Caco-2 (cell line): Measurements from ENCODE around the gene CEP112. TPM values are rescaled to one million over a fixed set of nuclear protein-coding genes. Genes with fewer than 3 reads are reported as not detected.

ENCODE experiments used
- BruUV-seq: library from RNA; stranded (reverse); fragments of 400-500 nt; replicated peaks from 2 replicates; lab custom pipeline; 2021; lab: Mats Ljungman, UMichigan
- CTCF ChIA-PET: fragments of 300-600 bp; sonication (Branson Sonifier 250); formaldehyde crosslinking; loops from one replicate; lab custom pipeline; 2022; ENCODE audit warnings: antibody characterized with exemption; lab: Charles Lee
- POLR2A ChIA-PET: fragments of 300-600 bp; sonication (Branson Sonifier 250); formaldehyde crosslinking; loops from one replicate; lab custom pipeline; 2022; ENCODE audit warnings: antibody characterized with exemption; lab: Charles Lee
- DNase-seq, 2 experiments: peaks; one replicate each; pipeline versions ENCODE4 v3.0.0 to v3.0.0-alpha.2; 2020 to 2022
- H3K27me3 ChIP-seq: replicated peaks from 2 replicates; pipeline ENCODE4 v1.6.0; 2011; ENCODE audit warnings: low read length; ENCODE audit not compliant: control insufficient read depth, insufficient read depth
- H3K36me3 ChIP-seq: 2 replicates; pipeline ENCODE4 v1.5.1; 2011; ENCODE audit warnings: low read length; ENCODE audit not compliant: control insufficient read depth, insufficient read depth
- H3K4me1 ChIP-seq: fragments of 250-450 bp; sonication (Bioruptor Pico); 2 replicates; pipeline ENCODE4 v1.5.1; 2020; ENCODE audit warnings: mild to moderate bottlenecking
- H3K4me3 ChIP-seq: 2 replicates; pipeline ENCODE4 v1.5.1; 2011; ENCODE audit warnings: low read depth, mild to moderate bottlenecking, control low read depth, low read length
- H3K9me3 ChIP-seq: fragments of 250-450 bp; sonication (Bioruptor Pico); 2 replicates; pipeline ENCODE4 v1.5.1; 2020; ENCODE audit warnings: mild to moderate bottlenecking, moderate library complexity
- H3K27ac Mint-ChIP-seq: one replicate; pipeline ENCODE4 v1.8.0; 2022; ENCODE audit warnings: mixed read lengths; ENCODE audit not compliant: unreplicated experiment
- H3K27me3 Mint-ChIP-seq: one replicate; pipeline ENCODE4 v1.8.0; 2022; ENCODE audit warnings: mixed read lengths; ENCODE audit not compliant: insufficient read depth, unreplicated experiment
- H3K36me3 Mint-ChIP-seq: one replicate; pipeline ENCODE4 v1.8.0; 2022; ENCODE audit warnings: mild to moderate bottlenecking, mixed read lengths; ENCODE audit not compliant: insufficient read depth, unreplicated experiment
- H3K4me1 Mint-ChIP-seq: one replicate; pipeline ENCODE4 v1.8.0; 2022; ENCODE audit warnings: low read depth, mixed read lengths; ENCODE audit not compliant: unreplicated experiment
- H3K4me3 Mint-ChIP-seq: one replicate; pipeline ENCODE4 v1.8.0; 2022; ENCODE audit warnings: mild to moderate bottlenecking, moderate library complexity, mixed read lengths; ENCODE audit not compliant: unreplicated experiment
- H3K9me3 Mint-ChIP-seq: one replicate; pipeline ENCODE4 v1.8.0; 2022; ENCODE audit warnings: mixed read lengths; ENCODE audit not compliant: unreplicated experiment
- intact Hi-C: fragments of 100-400 bp; cut with micrococcal nuclease; formaldehyde crosslinking; loops from one replicate; pipeline ENCODE4 v1.10.0; 2022; ENCODE audit not compliant: unreplicated experiment
- total RNA-seq: library from RNA; stranded (reverse); gene quantifications from 2 replicates; pipeline ENCODE4 v1.2.3, GENCODE V29; 2022
- TF ChIP-seq, protein P1 (sequence below), 2 experiments: fragments of 200-600 bp in 1 of 2; IDR thresholded peaks; 1 replicate in 1 of 2; 2 replicates in 1 of 2; pipeline versions ENCODE4 v1.5.1 to v1.8.0; 2011 to 2022; ENCODE audit warnings: antibody characterized with exemption in 1 of 2, control low read depth in 1 of 2, inconsistent platforms in 1 of 2, low read depth in 1 of 2, low read length in 1 of 2, mild to moderate bottlenecking in 1 of 2, moderate library complexity in 1 of 2; ENCODE audit not compliant: insufficient read depth in 1 of 2, severe bottlenecking in 1 of 2, unreplicated experiment in 1 of 2

The CEP112 gene
- total RNA-seq, 1 experiment from 2014 or later: 4.7 TPM

GRCh38 chr17:66230922-66231591 lies 39.1 kb upstream of the CEP112 start:
- H3K27ac Mint-ChIP-seq: no peak overlapping the region
- intact Hi-C loops: no loop called here
- CTCF ChIA-PET: no interaction called here
- Histone ChIP-seq H3K36me3 (no peaks in the 10 kb centered on the region), H3K9me3 (no peaks in the 10 kb centered on the region), H3K4me1 (peaks cover 34% of the 10 kb centered on the region), H3K27me3 (no peaks in the 10 kb centered on the region), H3K4me3 (no peak overlapping the region)
- no peaks in the 10 kb centered on the region for H3K27me3 Mint-ChIP-seq
- H3K4me1 Mint-ChIP-seq: peaks cover 35% of the 10 kb centered on the region
- TF ChIP-seq, protein P1, sequence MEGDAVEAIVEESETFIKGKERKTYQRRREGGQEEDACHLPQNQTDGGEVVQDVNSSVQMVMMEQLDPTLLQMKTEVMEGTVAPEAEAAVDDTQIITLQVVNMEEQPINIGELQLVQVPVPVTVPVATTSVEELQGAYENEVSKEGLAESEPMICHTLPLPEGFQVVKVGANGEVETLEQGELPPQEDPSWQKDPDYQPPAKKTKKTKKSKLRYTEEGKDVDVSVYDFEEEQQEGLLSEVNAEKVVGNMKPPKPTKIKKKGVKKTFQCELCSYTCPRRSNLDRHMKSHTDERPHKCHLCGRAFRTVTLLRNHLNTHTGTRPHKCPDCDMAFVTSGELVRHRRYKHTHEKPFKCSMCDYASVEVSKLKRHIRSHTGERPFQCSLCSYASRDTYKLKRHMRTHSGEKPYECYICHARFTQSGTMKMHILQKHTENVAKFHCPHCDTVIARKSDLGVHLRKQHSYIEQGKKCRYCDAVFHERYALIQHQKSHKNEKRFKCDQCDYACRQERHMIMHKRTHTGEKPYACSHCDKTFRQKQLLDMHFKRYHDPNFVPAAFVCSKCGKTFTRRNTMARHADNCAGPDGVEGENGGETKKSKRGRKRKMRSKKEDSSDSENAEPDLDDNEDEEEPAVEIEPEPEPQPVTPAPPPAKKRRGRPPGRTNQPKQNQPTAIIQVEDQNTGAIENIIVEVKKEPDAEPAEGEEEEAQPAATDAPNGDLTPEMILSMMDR (IDR thresholded peaks at IDR 0.05; ENCODE audit: insufficient read depth in 1 of 2, low read depth in 1 of 2, low read length in 1 of 2, severe bottlenecking in 1 of 2, unreplicated experiment in 1 of 2): no peak
- DNase-seq: no peak
- no TSS peak for BruUV-seq
- H3K36me3 Mint-ChIP-seq: peaks cover 6% of the 10 kb centered on the region
- POLR2A ChIA-PET: no interaction called here
- H3K4me3 Mint-ChIP-seq: no peak overlapping the region
- peaks cover 9% of the 10 kb centered on the region for H3K9me3 Mint-ChIP-seq

- BruUV-seq: no TSS peak
- Histone ChIP-seq H3K9me3 (no peaks in the 10 kb centered on the region), H3K36me3 (peaks cover 1% of the 10 kb centered on the region; the same call in 1 of the 2 replicates), H3K4me3 (no peak overlapping the region), H3K27me3 (no peaks in the 10 kb centered on the region), H3K4me1 (peaks cover 34% of the 10 kb centered on the region)
- intact Hi-C loops: no loop called here
- H3K4me1 Mint-ChIP-seq: peaks cover 35% of the 10 kb centered on the region
- TF ChIP-seq, protein P1 (IDR thresholded peaks at IDR 0.05; ENCODE audit: insufficient read depth in 1 of 2, low read depth in 1 of 2, low read length in 1 of 2, severe bottlenecking in 1 of 2, unreplicated experiment in 1 of 2): no peak
- no peak for DNase-seq
- ChIA-PET POLR2A (no interaction called here), CTCF (interaction anchor here (0.5 to 0.6 kb wide), 2 partner anchors 30 to 74 kb away, joined by 3 read pairs; no protein-coding TSS in a partner anchor)
- H3K9me3 Mint-ChIP-seq: peaks cover 9% of the 10 kb centered on the region
- H3K4me3 Mint-ChIP-seq: peak overlapping the region; percentile 50
- no peaks in the 10 kb centered on the region for H3K27me3 Mint-ChIP-seq
- H3K36me3 Mint-ChIP-seq: peaks cover 6% of the 10 kb centered on the region
- peak overlapping the region; percentile 10 for H3K27ac Mint-ChIP-seq
Measured at GRCh38 chr17:66229783-66230538, 38.0 kb upstream of the CEP112 start.

DNA sequence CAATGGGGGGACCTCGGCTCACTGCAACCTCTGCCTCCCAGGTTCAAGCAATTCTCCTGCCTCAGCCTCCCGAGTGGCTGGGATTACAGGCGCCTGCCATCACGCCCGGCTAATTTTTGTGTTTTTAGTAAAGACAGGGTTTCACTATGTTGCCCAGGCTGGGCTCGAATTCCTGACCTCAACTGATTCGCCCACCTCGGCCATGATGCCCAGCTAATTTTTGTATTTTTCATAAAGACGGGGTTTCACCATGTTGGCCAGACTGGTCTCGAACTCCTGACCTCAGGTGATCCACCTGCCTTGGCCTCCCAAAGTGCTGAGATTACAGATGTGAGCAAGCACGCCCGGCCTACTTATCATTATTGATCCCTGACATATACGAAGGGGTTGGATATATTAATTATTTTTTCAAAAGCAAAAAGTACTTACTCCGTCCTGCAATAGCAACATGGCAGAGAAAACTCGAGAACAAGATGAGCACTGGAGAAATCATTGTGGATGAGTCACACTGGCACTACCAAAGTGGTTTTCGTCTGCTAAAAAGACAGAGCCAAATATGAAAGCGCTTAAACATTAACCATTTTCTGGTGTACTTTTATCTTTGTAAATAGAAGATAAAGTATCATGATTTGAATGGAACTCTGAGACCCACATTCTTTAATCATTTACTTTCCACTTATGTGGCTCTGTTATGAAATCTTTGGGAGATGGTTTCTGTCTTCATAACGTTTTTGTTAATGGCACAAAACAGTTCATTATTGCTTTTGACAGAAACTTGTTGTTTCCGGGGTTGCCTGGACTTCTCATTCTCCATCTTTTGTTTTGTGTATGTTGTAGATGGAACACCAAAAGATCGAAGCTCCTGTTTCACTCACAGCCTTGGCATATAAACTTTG lies 37.2 kb upstream of the CEP112 start, which contains the start of gene APOH:
APOH (minus strand) TSS at position 529 of the 896 bp plus-strand sequence; CDS start at position 493, 36 bp downstream.
- TF ChIP-seq, protein P1 (IDR thresholded peaks at IDR 0.05; ENCODE audit: insufficient read depth in 1 of 2, low read depth in 1 of 2, low read length in 1 of 2, severe bottlenecking in 1 of 2, unreplicated experiment in 1 of 2): no peak
- H3K4me1 Mint-ChIP-seq: peaks cover 35% of the 10 kb centered on the region
- intact Hi-C loops: no loop called here
- H3K9me3 Mint-ChIP-seq: peaks cover 9% of the 10 kb centered on the region
- DNase-seq: peak; percentile 55 to 65
- Histone ChIP-seq H3K4me1 (peaks cover 34% of the 10 kb centered on the region), H3K9me3 (no peaks in the 10 kb centered on the region), H3K36me3 (peaks cover 1% of the 10 kb centered on the region; the same call in 1 of the 2 replicates), H3K4me3 (peak within 1 kb of the TSS; percentile 21; the same call in 1 of the 2 replicates), H3K27me3 (no peaks in the 10 kb centered on the region)
- POLR2A ChIA-PET: no interaction called here
- H3K36me3 Mint-ChIP-seq: peaks cover 6% of the 10 kb centered on the region
- no peaks in the 10 kb centered on the region for H3K27me3 Mint-ChIP-seq
- H3K4me3 Mint-ChIP-seq: peak within 1 kb of the TSS; percentile 50
- H3K27ac Mint-ChIP-seq: peak within 1 kb of the TSS; percentile 10
- CTCF ChIA-PET: interaction anchor here (0.5 kb wide), 1 partner anchor 73 kb away, joined by 3 read pairs; no protein-coding TSS in a partner anchor
- BruUV-seq: no TSS peak
